OCI-LY3 (cell line): Measurements from ENCODE around the gene VRK3.

Source experiments
- EZH2phosphoT487 ChIP-seq: fragments of 200-600 bp; shearing (Covaris generic); IDR thresholded peaks from 2 replicates; pipeline ENCODE4 v1.6.1; 2018; ENCODE audit warnings: antibody characterized with exemption, mixed run types, low read depth
- TF ChIP-seq, protein P1 (sequence below): fragments of 200-600, 300-600 bp; sonication (generic); IDR thresholded peaks from 2 replicates; pipeline ENCODE4 v1.5.1; 2014; ENCODE audit warnings: antibody characterized with exemption, low read length, low read depth

DNA sequence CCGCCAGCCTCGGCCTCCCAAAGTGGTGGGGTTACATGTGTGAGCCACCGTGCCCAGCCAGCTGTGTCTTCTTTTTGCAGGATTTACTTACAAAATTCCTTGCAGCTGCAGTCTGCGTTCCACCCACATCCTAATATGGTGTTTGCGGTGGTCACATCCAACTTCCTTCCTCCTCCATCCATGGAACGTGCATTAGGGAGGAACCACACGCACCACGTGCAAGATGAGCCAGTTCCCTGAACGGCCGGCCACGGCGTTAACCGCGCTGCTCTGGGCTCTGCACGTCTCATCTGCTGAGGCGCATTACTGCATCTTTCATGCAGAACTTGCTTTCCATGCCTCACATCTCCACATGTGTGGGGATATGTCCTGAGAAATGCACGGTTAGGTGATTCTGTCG is 51.2 kb downstream of the VRK3 start:
- TF ChIP-seq, protein P1, sequence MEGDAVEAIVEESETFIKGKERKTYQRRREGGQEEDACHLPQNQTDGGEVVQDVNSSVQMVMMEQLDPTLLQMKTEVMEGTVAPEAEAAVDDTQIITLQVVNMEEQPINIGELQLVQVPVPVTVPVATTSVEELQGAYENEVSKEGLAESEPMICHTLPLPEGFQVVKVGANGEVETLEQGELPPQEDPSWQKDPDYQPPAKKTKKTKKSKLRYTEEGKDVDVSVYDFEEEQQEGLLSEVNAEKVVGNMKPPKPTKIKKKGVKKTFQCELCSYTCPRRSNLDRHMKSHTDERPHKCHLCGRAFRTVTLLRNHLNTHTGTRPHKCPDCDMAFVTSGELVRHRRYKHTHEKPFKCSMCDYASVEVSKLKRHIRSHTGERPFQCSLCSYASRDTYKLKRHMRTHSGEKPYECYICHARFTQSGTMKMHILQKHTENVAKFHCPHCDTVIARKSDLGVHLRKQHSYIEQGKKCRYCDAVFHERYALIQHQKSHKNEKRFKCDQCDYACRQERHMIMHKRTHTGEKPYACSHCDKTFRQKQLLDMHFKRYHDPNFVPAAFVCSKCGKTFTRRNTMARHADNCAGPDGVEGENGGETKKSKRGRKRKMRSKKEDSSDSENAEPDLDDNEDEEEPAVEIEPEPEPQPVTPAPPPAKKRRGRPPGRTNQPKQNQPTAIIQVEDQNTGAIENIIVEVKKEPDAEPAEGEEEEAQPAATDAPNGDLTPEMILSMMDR: no peak
- no peak for TF ChIP-seq EZH2phosphoT487
